Neutrophil (primary cell): ENCODE results near the gene CACNA1D.

Experiments used
- H3K27ac ChIP-seq: fragments of 200-600 bp; sonication (generic); 2 replicates; pipeline ENCODE4 v1.5.1; 2016; ENCODE audit warnings: mild to moderate bottlenecking, moderate library complexity
- H3K27me3 ChIP-seq: fragments of 200-600 bp; sonication (generic); 2 replicates; pipeline ENCODE4 v1.6.0; 2016; ENCODE audit warnings: mild to moderate bottlenecking
- H3K36me3 ChIP-seq: fragments of 200-600 bp; sonication (generic); 2 replicates; pipeline ENCODE4 v1.5.1; 2017
- H3K4me1 ChIP-seq, 2 experiments: fragments of 200-600 bp in 1 of 2; sonication (generic) in 1 of 2; 1 replicate in 1 of 2; 2 replicates in 1 of 2; pipeline versions ENCODE4 v1.5.1 to v1.6.1; 2013 to 2016; ENCODE audit warnings: low read depth in 1 of 2, low read length in 1 of 2, mild to moderate bottlenecking in 1 of 2, moderate library complexity in 1 of 2; ENCODE audit not compliant: control insufficient read depth in 1 of 2, insufficient read depth in 1 of 2
- H3K4me3 ChIP-seq, 2 experiments: fragments of 200-600 bp in 1 of 2; sonication (generic) in 1 of 2; 1 replicate in 1 of 2; 2 replicates in 1 of 2; pipeline ENCODE4 v1.5.1; 2013 to 2016; ENCODE audit warnings: low read depth in 1 of 2, low read length in 1 of 2, mild to moderate bottlenecking in 1 of 2, moderate library complexity in 1 of 2
- H3K9me3 ChIP-seq: fragments of 200-600 bp; sonication (generic); 2 replicates; pipeline ENCODE4 v1.5.1; 2016
- CTCF ChIP-seq: fragments of 200-600 bp; sonication (generic); IDR thresholded peaks from 2 replicates; pipeline ENCODE4 v1.5.1; 2016; ENCODE audit warnings: antibody characterized with exemption

CACNA1D gene

GRCh38 chr3:53690521-53690920 is 196.1 kb downstream of the CACNA1D start:
- Histone ChIP-seq H3K9me3 (no peaks in the 10 kb centered on the region), H3K4me3 (no peak overlapping the region), H3K27me3 (peaks cover 60% of the 10 kb centered on the region), H3K36me3 (no peaks in the 10 kb centered on the region), H3K27ac (no peak overlapping the region), H3K4me1 (peaks cover 7 to 10% of the 10 kb centered on the region in 2 experiments)
- no peak for TF ChIP-seq CTCF

- Histone ChIP-seq H3K4me3 (no peak overlapping the region), H3K27ac (no peak overlapping the region), H3K9me3 (no peaks in the 10 kb centered on the region), H3K4me1 (peaks cover 7 to 15% of the 10 kb centered on the region in 2 experiments), H3K27me3 (peaks cover 52% of the 10 kb centered on the region), H3K36me3 (no peaks in the 10 kb centered on the region)
- TF ChIP-seq CTCF = no peak
Observed at GRCh38 chr3:53691349-53691748, 196.9 kb downstream of the CACNA1D start.

GRCh38 chr3:53691885-53692284 is 197.5 kb downstream of the CACNA1D start:
- Histone ChIP-seq H3K27me3 (peaks cover 46% of the 10 kb centered on the region), H3K27ac (no peak overlapping the region), H3K36me3 (no peaks in the 10 kb centered on the region), H3K4me1 (peaks cover 12 to 21% of the 10 kb centered on the region in 2 experiments), H3K9me3 (no peaks in the 10 kb centered on the region), H3K4me3 (no peak overlapping the region)
- TF ChIP-seq CTCF = no peak

GRCh38 chr3:53693451-53693850 is 199.0 kb downstream of the CACNA1D start:
- no peaks in the 10 kb centered on the region for H3K36me3 ChIP-seq
- H3K4me3 ChIP-seq = no peak overlapping the region
- H3K27me3 ChIP-seq = peaks cover 34% of the 10 kb centered on the region
- no peak for TF ChIP-seq CTCF
- H3K9me3 ChIP-seq = no peaks in the 10 kb centered on the region
- peaks cover 28 to 36% of the 10 kb centered on the region in 2 experiments for H3K4me1 ChIP-seq
- no peak overlapping the region for H3K27ac ChIP-seq

GRCh38 chr3:53694046-53694445 is 199.6 kb downstream of the CACNA1D start:
- no peak overlapping the region for H3K27ac ChIP-seq
- H3K36me3 ChIP-seq = no peaks in the 10 kb centered on the region
- no peak overlapping the region for H3K4me3 ChIP-seq
- H3K4me1 ChIP-seq = peaks cover 34 to 42% of the 10 kb centered on the region in 2 experiments
- no peaks in the 10 kb centered on the region for H3K9me3 ChIP-seq
- no peak for TF ChIP-seq CTCF
- peaks cover 34% of the 10 kb centered on the region for H3K27me3 ChIP-seq
